ENCODE results near the gene RAX2. TPM values are rescaled to one million over a fixed set of nuclear protein-coding genes. Genes with fewer than 3 reads are reported as not detected.

The RAX2 gene
- polyA plus RNA-seq, 1 donor from 2014 or later: not detected

DNA sequence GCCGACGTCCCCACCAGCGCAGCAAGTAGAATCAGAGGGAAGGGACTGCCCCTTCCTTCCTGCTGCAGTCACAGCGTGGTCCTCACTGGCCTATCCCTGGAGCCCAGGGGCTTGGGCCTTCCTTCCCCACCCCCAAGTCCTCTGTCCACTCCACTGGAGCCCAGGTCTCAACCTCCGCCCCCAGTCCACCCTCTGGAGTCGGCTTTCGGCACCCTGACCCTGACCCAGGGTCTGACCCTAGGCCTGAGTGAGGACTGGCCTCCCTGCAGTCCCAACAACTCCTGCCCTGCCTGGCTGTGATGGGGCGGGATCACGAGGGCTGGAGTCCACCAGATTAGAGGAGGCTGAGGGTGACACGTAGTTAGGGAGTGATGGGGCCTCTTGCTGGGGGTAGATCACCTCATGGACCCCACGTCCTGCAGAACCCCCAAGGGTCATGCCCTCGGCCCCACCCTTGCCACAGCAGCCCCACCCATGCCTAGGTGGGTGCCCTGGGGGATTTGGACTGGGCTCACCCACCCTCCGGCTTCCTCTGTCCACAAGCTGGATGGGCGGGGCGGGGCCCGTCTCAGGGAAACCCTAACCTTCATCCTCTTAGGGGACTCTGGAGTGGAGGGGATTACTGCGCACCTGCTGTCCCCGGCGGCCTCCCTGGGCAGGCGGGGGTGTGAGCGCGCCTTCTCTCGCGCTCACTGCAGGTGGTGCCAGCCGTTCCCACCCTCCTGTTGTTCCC is 3.8 kb downstream of the RAX2 start:
- TF ChIP-seq, protein P1, sequence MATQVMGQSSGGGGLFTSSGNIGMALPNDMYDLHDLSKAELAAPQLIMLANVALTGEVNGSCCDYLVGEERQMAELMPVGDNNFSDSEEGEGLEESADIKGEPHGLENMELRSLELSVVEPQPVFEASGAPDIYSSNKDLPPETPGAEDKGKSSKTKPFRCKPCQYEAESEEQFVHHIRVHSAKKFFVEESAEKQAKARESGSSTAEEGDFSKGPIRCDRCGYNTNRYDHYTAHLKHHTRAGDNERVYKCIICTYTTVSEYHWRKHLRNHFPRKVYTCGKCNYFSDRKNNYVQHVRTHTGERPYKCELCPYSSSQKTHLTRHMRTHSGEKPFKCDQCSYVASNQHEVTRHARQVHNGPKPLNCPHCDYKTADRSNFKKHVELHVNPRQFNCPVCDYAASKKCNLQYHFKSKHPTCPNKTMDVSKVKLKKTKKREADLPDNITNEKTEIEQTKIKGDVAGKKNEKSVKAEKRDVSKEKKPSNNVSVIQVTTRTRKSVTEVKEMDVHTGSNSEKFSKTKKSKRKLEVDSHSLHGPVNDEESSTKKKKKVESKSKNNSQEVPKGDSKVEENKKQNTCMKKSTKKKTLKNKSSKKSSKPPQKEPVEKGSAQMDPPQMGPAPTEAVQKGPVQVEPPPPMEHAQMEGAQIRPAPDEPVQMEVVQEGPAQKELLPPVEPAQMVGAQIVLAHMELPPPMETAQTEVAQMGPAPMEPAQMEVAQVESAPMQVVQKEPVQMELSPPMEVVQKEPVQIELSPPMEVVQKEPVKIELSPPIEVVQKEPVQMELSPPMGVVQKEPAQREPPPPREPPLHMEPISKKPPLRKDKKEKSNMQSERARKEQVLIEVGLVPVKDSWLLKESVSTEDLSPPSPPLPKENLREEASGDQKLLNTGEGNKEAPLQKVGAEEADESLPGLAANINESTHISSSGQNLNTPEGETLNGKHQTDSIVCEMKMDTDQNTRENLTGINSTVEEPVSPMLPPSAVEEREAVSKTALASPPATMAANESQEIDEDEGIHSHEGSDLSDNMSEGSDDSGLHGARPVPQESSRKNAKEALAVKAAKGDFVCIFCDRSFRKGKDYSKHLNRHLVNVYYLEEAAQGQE (IDR thresholded peaks at IDR 0.05; ENCODE audit: borderline replicate concordance): no peak
- TF ChIP-seq EP300 (conservative IDR thresholded peaks at IDR 0.05; ENCODE audit: poor library complexity, severe bottlenecking): no peak
- no peak for TF ChIP-seq EZH2 (IDR thresholded peaks at IDR 0.05; ENCODE audit: borderline replicate concordance, insufficient read depth, low read length, poor library complexity, severe bottlenecking)
- no peak for TF ChIP-seq TAF1 (IDR thresholded peaks at IDR 0.05; ENCODE audit: low read depth)
- Histone ChIP-seq H3K79me2 (replicated peaks; ENCODE audit: insufficient read depth, low read length) (no peaks in the 10 kb centered on the region), H3K4me3 (ENCODE audit: low read length) (no peak overlapping the region), H3K9me3 (ENCODE audit: low read length) (no peaks in the 10 kb centered on the region), H3K9ac (ENCODE audit: low read length) (no peak overlapping the region), H4K20me1 (ENCODE audit: insufficient read depth) (no peaks in the 10 kb centered on the region), H3K27ac (ENCODE audit: low read length) (no peak overlapping the region), H3F3A (ENCODE audit: insufficient read depth, low read length, poor library complexity, severe bottlenecking) (no peaks in the 10 kb centered on the region), H3K27me3 (ENCODE audit: insufficient read depth, low read depth, low read length) (no peaks in the 10 kb centered on the region), H3K4me2 (ENCODE audit: low read length) (no peak overlapping the region), H3K36me3 (ENCODE audit: insufficient read depth, low read length) (no peaks in the 10 kb centered on the region), H3K9me2 (ENCODE audit: insufficient read depth, low read length) (no peaks in the 10 kb centered on the region), H2AFZ (ENCODE audit: low read depth, low read length) (no peak overlapping the region)

DNA sequence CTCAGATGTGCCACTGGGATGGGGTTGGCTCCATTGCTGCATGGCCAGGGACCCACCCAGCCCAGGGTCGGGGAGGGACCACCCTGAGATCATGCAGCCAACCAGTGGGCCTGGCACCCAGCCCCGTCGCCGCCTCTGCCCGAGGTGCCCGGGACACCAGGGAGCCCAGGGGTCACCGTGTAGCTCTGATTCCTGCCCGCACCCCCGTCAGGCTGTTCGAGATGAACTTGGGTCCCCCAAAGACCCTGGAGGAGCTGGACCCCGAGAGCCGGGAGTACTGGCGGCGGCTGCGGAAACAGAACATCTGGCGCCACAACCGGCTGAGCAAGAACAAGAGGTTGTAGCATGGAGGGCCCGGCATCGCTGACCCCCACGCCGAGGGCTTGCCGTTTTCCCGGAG is 5.0 kb downstream of the RAX2 start:
- no peaks in the 10 kb centered on the region for H3K36me3 ChIP-seq (ENCODE audit: insufficient read depth, low read length)

More for the DNA sequence above, 5.0 kb downstream of the RAX2 start:
- no peaks in the 10 kb centered on the region for H4K20me1 ChIP-seq (ENCODE audit: insufficient read depth)
- H3K9me2 ChIP-seq (ENCODE audit: insufficient read depth, low read length): no peaks in the 10 kb centered on the region
- H3K9ac ChIP-seq (ENCODE audit: low read length): no peak overlapping the region
- TF ChIP-seq RAD21 (conservative IDR thresholded peaks at IDR 0.05) (no peak), MXI1 (conservative IDR thresholded peaks at IDR 0.05; ENCODE audit: poor library complexity, severe bottlenecking) (no peak), EP300 (conservative IDR thresholded peaks at IDR 0.05; ENCODE audit: poor library complexity, severe bottlenecking) (no peak), SMC3 (conservative IDR thresholded peaks at IDR 0.05; ENCODE audit: poor library complexity) (no peak), EZH2 (IDR thresholded peaks at IDR 0.05; ENCODE audit: borderline replicate concordance, insufficient read depth, low read length, poor library complexity, severe bottlenecking) (no peak), POLR2AphosphoS5 (IDR thresholded peaks at IDR 0.05) (no peak), TAF1 (IDR thresholded peaks at IDR 0.05; ENCODE audit: low read depth) (no peak)
- TF ChIP-seq, protein P1 (IDR thresholded peaks at IDR 0.05; ENCODE audit: borderline replicate concordance): no peak
- TF ChIP-seq, protein P2, sequence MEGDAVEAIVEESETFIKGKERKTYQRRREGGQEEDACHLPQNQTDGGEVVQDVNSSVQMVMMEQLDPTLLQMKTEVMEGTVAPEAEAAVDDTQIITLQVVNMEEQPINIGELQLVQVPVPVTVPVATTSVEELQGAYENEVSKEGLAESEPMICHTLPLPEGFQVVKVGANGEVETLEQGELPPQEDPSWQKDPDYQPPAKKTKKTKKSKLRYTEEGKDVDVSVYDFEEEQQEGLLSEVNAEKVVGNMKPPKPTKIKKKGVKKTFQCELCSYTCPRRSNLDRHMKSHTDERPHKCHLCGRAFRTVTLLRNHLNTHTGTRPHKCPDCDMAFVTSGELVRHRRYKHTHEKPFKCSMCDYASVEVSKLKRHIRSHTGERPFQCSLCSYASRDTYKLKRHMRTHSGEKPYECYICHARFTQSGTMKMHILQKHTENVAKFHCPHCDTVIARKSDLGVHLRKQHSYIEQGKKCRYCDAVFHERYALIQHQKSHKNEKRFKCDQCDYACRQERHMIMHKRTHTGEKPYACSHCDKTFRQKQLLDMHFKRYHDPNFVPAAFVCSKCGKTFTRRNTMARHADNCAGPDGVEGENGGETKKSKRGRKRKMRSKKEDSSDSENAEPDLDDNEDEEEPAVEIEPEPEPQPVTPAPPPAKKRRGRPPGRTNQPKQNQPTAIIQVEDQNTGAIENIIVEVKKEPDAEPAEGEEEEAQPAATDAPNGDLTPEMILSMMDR (IDR thresholded peaks at IDR 0.05; ENCODE audit: poor library complexity, severe bottlenecking): no peak
- no peaks in the 10 kb centered on the region for H3K79me2 ChIP-seq (replicated peaks; ENCODE audit: insufficient read depth, low read length)
- no peaks in the 10 kb centered on the region for H3K9me3 ChIP-seq (ENCODE audit: low read length)
- H3K27ac ChIP-seq (ENCODE audit: low read length): no peak overlapping the region
- H3K27me3 ChIP-seq (ENCODE audit: insufficient read depth, low read depth, low read length): no peaks in the 10 kb centered on the region
- no peak overlapping the region for H3K4me2 ChIP-seq (ENCODE audit: low read length)
- H3K4me3 ChIP-seq (ENCODE audit: low read length): no peak overlapping the region
- no peak overlapping the region for H2AFZ ChIP-seq (ENCODE audit: low read depth, low read length)
- no peaks in the 10 kb centered on the region for H3F3A ChIP-seq (ENCODE audit: insufficient read depth, low read length, poor library complexity, severe bottlenecking)
